Activated CD4-positive, alpha-beta T cell treated with anti-CD3 and anti-CD28 coated beads for 24 hours (primary cell): Measurements from ENCODE around the gene OR10A3.
"Not testable (repeated sequence)": the region's sequence is repeated elsewhere in the genome, so short reads cannot be mapped to it uniquely, and the experiment has no call there.

Source experiments
- DNase-seq, 2 donors: peaks; one replicate each; pipeline ENCODE4 v3.0.0-alpha.2; 2020; ENCODE audit warnings: low read depth in 2 of 2

The OR10A3 gene

DNA sequence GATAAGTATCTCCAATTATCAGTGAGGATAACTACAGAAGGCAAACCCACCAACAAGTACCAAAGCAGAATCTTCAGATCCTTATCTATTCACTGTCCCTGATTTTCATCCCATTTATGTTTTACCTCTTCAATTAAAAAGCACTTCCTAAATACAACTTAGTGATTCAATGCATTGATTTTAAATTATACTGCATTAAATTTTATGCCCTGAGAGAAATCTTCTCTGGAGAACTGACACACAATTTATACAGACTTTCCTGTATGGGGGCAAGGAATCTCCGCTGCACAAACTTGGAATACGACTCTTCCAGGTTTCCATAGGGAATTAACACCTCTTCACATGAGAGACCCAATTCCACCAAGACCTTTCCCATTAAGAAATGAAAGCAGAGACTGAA is at the start of gene OR10A3:
OR10A3 (minus strand) TSS at position 101 of the 400 bp plus-strand sequence. CDS start 2,188 bp downstream, outside the sequence.
- DNase-seq: no peak

DNA sequence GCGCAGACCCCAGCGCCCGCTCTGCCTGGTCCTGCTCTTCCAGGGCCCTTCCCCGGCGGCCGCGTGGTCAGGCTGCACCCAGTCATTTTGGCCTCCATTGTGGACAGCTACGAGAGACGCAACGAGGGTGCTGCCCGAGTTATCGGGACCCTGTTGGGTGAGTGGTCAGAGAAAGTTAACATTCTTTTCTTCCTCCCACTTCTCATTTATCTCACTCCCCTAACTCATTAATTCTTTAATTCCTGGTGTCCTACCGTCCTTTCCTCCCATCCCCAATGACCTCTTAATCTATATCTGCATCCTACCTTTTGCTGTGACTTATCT is 46.0 kb upstream of the OR10A3 start:
- DNase-seq: not testable (repeated sequence)

DNA sequence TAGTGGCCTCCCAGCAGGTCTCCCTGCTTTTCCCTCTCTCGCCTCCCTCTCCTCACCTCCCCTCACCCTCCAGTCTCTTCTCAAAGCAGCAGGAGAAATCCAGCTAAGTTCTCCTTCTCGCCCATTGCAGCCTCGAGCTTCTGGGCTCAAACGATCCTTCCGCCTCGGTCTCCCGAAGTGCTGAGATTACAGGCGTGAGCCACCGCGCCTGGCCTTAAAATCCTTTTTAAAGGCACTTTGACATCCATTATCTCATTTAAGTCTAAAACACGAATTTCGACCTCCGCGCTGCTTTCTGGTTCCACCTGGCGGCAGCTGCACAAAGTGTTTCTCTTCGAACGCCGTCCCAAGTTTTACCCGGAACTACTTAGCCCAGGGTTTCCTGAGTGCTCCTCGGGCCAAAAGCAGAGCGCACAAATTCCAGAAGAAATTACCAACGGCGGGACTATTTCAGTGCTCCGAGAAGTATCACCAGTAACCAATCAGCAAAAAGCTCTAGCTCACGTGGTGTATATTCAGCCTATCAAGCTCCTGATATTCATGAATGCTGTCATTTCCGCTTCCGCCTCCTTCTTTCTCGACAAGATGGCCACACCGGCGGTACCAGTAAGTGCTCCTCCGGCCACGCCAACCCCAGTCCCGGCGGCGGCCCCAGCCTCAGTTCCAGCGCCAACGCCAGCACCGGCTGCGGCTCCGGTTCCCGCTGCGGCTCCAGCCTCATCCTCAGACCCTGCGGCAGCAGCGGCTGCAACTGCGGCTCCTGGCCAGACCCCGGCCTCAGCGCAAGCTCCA is 45.5 kb upstream of the OR10A3 start, which contains the start of gene EIF3F:
EIF3F (plus strand) TSS at position 570 of the 792 bp plus-strand sequence; CDS start at position 586, 16 bp downstream.
- peak; percentile 73 to 87 for DNase-seq

- no peak for DNase-seq
Observed at GRCh38 chr11:7983832-7984590, 42.5 kb upstream of the OR10A3 start.

DNA sequence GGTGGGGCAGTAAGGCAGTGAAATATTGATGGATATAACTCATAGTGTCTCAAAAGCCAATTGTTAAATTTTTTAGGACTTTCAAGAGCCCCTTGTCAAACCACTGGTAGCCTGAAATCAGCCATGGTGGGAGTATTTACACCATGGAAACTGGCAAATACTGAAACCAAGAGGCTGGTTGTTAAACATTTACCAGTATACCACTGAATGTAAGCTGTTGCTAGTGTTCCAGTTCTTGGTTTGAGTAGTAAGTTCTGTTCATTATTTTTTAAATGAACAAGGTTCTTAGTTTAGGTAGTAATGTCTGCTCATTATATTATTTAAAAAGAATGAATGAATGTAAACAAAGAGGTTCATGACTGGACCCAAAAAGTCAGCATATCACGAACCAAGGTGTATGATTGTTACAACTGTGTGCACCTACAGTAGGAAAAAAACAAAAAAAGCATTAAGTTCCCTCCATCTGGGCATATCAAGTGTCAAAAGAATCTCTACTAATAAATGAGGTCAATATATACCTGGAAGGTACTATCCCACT is 41.1 kb upstream of the OR10A3 start:
- no peak for DNase-seq

GRCh38 chr11:7981619-7982157 is 40.2 kb upstream of the OR10A3 start:
- no peak for DNase-seq

- no peak for DNase-seq
Observed at GRCh38 chr11:7977232-7977917, 35.9 kb upstream of the OR10A3 start.

DNA sequence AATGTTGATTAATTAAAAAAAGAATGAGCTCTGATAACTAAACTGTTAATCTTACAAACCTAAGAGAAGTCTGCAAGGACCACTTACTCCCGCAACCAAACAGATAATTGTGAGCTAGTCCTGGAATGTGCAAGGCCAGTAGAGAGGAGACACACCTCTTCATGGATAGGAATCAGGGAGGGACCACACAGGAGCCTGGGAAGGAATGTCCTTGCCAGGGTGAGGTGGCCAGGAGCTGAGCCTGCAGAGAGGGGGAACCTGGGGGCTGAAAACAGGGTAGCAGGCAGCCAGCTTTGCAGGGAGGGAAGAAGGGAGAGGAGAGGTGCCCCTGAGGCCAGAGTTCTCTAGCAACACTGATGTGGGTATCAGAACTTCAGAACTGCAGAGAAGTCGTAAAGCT is 33.2 kb upstream of the OR10A3 start:
- no peak for DNase-seq

DNA sequence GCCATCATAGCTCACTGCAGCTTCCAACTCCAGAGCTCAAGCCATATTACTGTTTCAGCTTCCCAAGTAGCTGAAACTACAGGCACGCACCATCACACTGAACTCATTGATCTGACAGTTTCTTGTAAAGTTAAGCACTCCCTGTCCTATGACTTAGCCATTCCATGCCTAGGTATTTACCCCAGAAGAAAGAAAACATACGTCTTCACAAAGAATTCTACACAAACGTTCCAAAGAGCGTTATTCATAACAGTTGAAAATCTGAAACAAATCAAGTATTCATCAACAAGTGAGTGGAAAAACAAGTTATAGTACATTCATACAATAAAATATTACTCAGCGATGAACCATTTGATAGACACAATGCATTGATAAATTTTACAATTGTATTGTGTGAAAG is 31.5 kb upstream of the OR10A3 start:
- DNase-seq: no peak

DNA sequence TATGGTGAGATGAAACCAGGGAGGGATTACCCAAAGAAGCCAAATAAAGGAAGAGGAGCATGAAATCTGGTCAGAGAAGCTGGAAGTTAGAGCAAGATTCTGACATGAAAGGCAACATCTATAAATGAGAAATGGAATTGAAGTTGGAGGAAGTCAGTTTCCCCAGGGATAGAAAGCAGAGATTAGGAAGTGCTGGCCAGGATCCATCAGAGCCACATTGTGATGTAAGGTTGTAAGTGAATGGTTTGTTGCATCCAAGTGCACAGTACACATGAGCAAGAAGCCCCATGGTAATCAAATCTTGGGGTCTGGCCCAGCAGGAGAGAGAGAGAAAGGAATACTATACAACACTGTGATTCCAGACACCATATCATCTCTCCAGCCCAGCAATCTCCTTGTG is 30.3 kb upstream of the OR10A3 start:
- DNase-seq: no peak

DNA sequence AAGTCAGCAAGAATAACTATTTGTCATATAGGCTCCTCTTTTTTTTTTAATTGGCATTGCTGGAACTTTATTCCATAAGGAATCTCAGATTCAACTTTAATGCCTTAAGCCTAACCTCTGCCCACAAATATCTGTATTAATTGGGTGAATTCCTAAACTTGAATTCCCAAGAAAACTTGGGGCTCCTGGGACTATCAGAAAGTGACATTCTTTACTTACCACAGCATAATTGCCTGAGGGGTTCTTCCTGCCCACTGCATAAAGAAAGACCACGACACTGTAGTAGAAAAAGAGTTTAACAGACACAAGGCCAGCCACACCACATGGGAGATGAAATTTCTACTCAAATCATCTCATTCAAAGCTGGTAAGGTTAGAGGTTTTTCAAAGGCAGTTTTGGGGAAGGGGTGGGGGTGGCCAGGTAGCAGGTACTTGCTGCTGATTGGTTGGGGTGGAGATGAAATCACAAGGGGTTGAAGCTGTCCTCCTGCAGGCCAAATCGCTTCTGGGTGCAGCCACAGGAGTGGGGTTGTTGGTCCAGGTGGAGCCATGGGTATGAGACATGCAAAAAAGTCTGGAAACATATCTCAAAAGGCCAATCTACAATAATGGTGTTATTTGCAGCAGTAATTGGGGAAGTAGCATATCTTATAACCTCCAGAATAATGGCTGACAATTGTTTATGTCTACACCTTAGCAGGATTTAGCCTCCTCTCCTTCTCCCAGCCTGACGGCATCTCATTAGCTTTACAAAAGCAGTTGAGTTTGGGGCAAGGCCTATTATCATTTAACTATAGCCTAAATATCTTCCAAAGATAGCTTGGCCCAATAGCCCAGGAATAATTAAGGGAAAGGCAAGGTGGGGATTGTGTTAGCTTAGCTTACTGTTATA is 28.5 kb upstream of the OR10A3 start:
- DNase-seq: no peak

GRCh38 chr11:7968686-7969085 is 27.2 kb upstream of the OR10A3 start:
- no peak for DNase-seq

GRCh38 chr11:7967826-7968225 is 26.3 kb upstream of the OR10A3 start:
- DNase-seq: no peak

DNA sequence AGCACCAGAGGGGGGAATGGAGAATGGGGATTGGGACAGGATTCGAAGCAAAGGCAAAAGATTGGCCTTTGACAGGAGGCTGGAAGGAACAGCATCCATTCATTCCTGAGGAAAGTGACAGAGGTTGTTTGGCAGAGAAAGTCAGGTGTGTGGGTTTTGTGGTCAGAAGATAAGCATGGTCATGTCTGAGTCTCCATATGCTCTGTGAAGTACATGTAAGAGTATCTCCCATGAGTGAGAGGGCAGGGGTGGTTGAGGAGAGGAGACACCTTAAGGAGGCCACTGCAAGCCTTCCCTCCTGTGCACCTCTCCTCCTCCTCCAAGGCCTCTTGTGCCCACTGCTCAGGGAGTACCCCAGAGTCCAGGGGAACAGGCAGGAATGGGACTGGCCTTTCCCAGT is 25.6 kb upstream of the OR10A3 start:
- no peak for DNase-seq

- no peak for DNase-seq
Observed at GRCh38 chr11:7965386-7965785, 23.9 kb upstream of the OR10A3 start, which contains the start of gene NLRP10. Gene NLRP10, minus strand, starts transcription at chr11:7965447. Its CDS starts 1,952 bp downstream, at chr11:7963495.

GRCh38 chr11:7964873-7965272 is 23.4 kb upstream of the OR10A3 start:
- no peak for DNase-seq

DNA sequence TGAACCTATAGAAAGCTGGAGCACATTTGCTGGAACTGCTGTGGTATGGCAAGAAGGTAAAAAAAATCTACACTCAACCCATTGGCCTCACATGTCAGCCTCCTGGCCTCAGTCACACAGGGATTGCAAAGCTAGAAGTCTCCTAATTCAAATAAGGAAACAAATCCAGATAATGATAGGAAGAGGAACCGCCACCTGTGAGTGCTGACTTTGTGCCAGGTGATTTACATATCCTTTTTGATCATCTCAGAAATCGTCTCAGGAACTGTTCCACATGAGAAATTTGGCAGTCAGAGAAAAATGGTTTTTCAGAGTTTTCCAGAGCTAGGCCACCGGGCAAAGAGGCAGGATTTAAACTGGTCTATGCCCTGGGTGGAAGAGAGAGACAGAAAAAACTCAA is 22.8 kb upstream of the OR10A3 start:
- no peak for DNase-seq

GRCh38 chr11:7955191-7955590 is 13.7 kb upstream of the OR10A3 start:
- DNase-seq: no peak

GRCh38 chr11:7949934-7950333 is 8.4 kb upstream of the OR10A3 start:
- no peak for DNase-seq

DNA sequence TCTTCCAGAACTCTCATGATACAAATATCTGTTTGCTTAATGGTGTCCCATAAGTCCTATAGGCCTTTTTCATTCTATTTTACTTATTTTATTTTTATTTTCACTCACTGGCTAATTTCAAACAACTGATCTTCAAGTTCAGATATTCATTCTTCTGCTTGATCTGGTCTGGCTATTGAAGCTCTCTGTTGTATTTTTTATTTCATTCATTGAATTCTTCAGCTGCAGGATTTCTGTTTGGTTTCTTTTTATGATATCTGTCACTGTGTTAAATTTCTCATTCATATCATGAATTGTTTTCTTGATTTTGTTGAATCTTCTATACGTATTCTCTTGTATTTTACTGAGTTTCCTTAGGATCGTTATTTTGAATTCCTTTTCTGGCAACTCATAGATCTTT is 2.6 kb upstream of the OR10A3 start:
- no peak for DNase-seq

DNA sequence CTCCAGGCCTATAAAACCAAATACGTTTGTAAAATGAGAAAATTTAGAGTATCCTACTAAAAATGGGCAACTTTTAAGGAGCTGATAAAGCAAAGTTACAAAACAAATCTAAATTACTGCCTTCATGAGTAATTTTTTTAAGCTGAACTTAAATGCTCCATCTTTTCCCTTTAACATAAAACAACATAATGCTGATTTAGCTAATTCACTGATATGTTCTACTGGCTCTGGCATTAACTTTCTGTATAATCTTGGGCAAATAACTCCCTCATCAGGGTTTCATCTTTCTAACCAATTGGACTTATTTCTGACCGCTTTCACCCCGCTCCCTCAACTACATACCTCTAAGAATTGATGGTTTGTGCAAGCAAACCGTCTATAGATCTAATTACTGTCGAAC is 362 bp downstream of the OR10A3 start:
- DNase-seq: no peak
